K562 (cell line): ENCODE data around the gene P4HB. TPM values are rescaled to one million over a fixed set of nuclear protein-coding genes. Genes with fewer than 3 reads are reported as not detected.
A peak's percentile ranks its signal among the peaks of the same experiment; 100 is the strongest.

Experiments used
- CBFB ChIP-seq: sonication (generic); formaldehyde crosslinking; IDR thresholded peaks from 2 replicates; pipeline ENCODE4 v1.4.0; 2020; ENCODE audit warnings: mild to moderate bottlenecking, missing genetic modification reagents
- COPS2 ChIP-seq: fragments of 450-650 bp; conservative IDR thresholded peaks from 2 replicates; pipeline ENCODE4 v1.6.1; 2016; ENCODE audit warnings: mild to moderate bottlenecking, moderate library complexity
- ELK3 ChIP-seq: fragments of 450-650 bp; formaldehyde crosslinking; IDR thresholded peaks from 2 replicates; pipeline ENCODE4 v1.4.0; 2020; ENCODE audit warnings: mild to moderate bottlenecking
- EP400 ChIP-seq: fragments of 450-650 bp; IDR thresholded peaks from 2 replicates; pipeline ENCODE4 v1.6.1; 2017; ENCODE audit warnings: antibody characterized with exemption, mild to moderate bottlenecking, moderate library complexity
- ETS2 ChIP-seq: IDR thresholded peaks from 2 replicates; pipeline ENCODE4 v1.6.1; 2016; ENCODE audit warnings: borderline replicate concordance, missing genetic modification characterization, mild to moderate bottlenecking, moderate library complexity, missing compliant biosample characterization; ENCODE audit not compliant: poor library complexity, severe bottlenecking
- FUS ChIP-seq: fragments of 200-400 bp; formaldehyde crosslinking; optimal IDR thresholded peaks from 2 replicates; pipeline ENCODE3; 2017; ENCODE audit warnings: low read depth, low read length
- HMGN3 ChIP-seq: IDR thresholded peaks from 2 replicates; pipeline ENCODE4 v1.6.1; 2011; ENCODE audit warnings: borderline replicate concordance, low read depth, mild to moderate bottlenecking, mixed read lengths, low read length; ENCODE audit not compliant: insufficient read length; ENCODE audit errors: extremely low read depth
- HNRNPK ChIP-seq: fragments of 200-400 bp; formaldehyde crosslinking; IDR thresholded peaks from one replicate; pipeline ENCODE4 v1.6.1; 2018; ENCODE audit warnings: mild to moderate bottlenecking, low read depth, low read length; ENCODE audit not compliant: poor library complexity, severe bottlenecking
- HOMEZ ChIP-seq: fragments of 250-450 bp; sonication (Bioruptor Pico); IDR thresholded peaks from 2 replicates; pipeline ENCODE4 v1.4.0; 2020; ENCODE audit warnings: mild to moderate bottlenecking, moderate library complexity
- KDM2B ChIP-seq: fragments of 250-450 bp; sonication (Bioruptor Pico); IDR thresholded peaks from 2 replicates; pipeline ENCODE4 v1.8.0; 2021; ENCODE audit warnings: mild to moderate bottlenecking, moderate library complexity
- KDM4B ChIP-seq, 2 experiments: fragments of 450-650 bp in 1 of 2; sonication (generic) in 1 of 2; IDR thresholded peaks; 2 replicates each; pipeline ENCODE4 v1.6.1; 2016 to 2017; ENCODE audit warnings: borderline replicate concordance in 2 of 2, antibody characterized with exemption in 1 of 2, low read depth in 1 of 2, mild to moderate bottlenecking in 1 of 2
- MAZ ChIP-seq, 2 experiments: fragments of 450-650 bp in 1 of 2; sonication (generic) in 1 of 2; formaldehyde crosslinking; IDR thresholded peaks in 1 of 2; conservative IDR thresholded peaks in 1 of 2; 2 replicates each; pipeline versions ENCODE4 v1.4.0 to v1.5.0; 2020; ENCODE audit warnings: mild to moderate bottlenecking in 1 of 2, missing genetic modification reagents in 1 of 2
- MECOM ChIP-seq: fragments of 250-450 bp; sonication (Bioruptor Pico); IDR thresholded peaks from 2 replicates; pipeline ENCODE4 v1.8.0; 2022; ENCODE audit warnings: inconsistent platforms
- NR2F6 ChIP-seq: fragments of 450-650 bp; formaldehyde crosslinking; IDR thresholded peaks from 2 replicates; pipeline ENCODE4 v1.4.0; 2020; ENCODE audit warnings: mild to moderate bottlenecking
- OTX1 ChIP-seq: fragments of 450-650 bp; formaldehyde crosslinking; IDR thresholded peaks from 2 replicates; pipeline ENCODE4 v1.4.0; 2022; ENCODE audit warnings: mild to moderate bottlenecking
- PHTF2 ChIP-seq: fragments of 250-450 bp; sonication (Bioruptor Pico); IDR thresholded peaks from 2 replicates; pipeline ENCODE4 v1.5.0; 2021; ENCODE audit warnings: mild to moderate bottlenecking
- RBM25 ChIP-seq: fragments of 200-400 bp; formaldehyde crosslinking; IDR thresholded peaks from 2 replicates; pipeline ENCODE4 v1.6.1; 2018; ENCODE audit warnings: low read length, low read depth, moderate library complexity; ENCODE audit not compliant: severe bottlenecking
- RHOXF2B ChIP-seq: fragments of 250-450 bp; sonication (Bioruptor Pico); conservative IDR thresholded peaks from 2 replicates; pipeline ENCODE4 v1.5.1; 2021
- SMARCA4 ChIP-seq: fragments of 450-650 bp; IDR thresholded peaks from 2 replicates; pipeline ENCODE4 v1.6.1; 2016
- SNRNP70 ChIP-seq: fragments of 200-400 bp; formaldehyde crosslinking; optimal IDR thresholded peaks from 2 replicates; pipeline ENCODE3; 2017; ENCODE audit warnings: low read depth, low read length
- XRCC3 ChIP-seq: fragments of 450-650 bp; IDR thresholded peaks from 2 replicates; pipeline ENCODE4 v1.6.1; 2017; ENCODE audit warnings: mild to moderate bottlenecking, moderate library complexity
- YBX1 ChIP-seq: fragments of 450-650 bp; IDR thresholded peaks from 2 replicates; pipeline ENCODE4 v1.7.1; 2016; ENCODE audit warnings: mild to moderate bottlenecking
- ZNF408 ChIP-seq: fragments of 250-450 bp; sonication (Bioruptor Pico); IDR thresholded peaks from 2 replicates; pipeline ENCODE4 v1.4.0; 2020; ENCODE audit warnings: low read depth, mild to moderate bottlenecking, moderate library complexity
- ZNF444 ChIP-seq: fragments of 250-450 bp; sonication (Bioruptor Pico); IDR thresholded peaks from 2 replicates; pipeline ENCODE4 v1.4.0; 2020; ENCODE audit warnings: mild to moderate bottlenecking, moderate library complexity
- ZNF639 ChIP-seq, 2 experiments: fragments of 200-800 bp in 1 of 2; sonication (Bioruptor generic) in 1 of 2; sonication (generic) in 1 of 2; formaldehyde crosslinking in 1 of 2; IDR thresholded peaks in 1 of 2; conservative IDR thresholded peaks in 1 of 2; 2 replicates each; pipeline versions ENCODE4 v1.5.0 to v1.6.1; 2016 to 2020; ENCODE audit warnings: missing compliant biosample characterization in 1 of 2, missing genetic modification characterization in 1 of 2, missing genetic modification reagents in 1 of 2
- polyA plus RNA-seq, 8 experiments: library from polyadenylated mRNA; depleted of rRNA in 4 of 8; stranded (reverse) in 5 of 8; unstranded in 3 of 8; fragments of >200 nt; fragmentation: Nextera tagmentation in 2 of 8; fragmentation: Illumina TruSeq in 1 of 8; extraction: Ambion mirVana in 2 of 8; extraction: Trizol in 1 of 8; gene quantifications; 2 replicates each; pipeline versions ENCODE4 v1.2.1 to v1.2.3, GENCODE V29; 2011 to 2014; ENCODE audit warnings: inconsistent platforms in 1 of 8, missing spikeins in 1 of 8
- total RNA-seq, 7 experiments: library from RNA; depleted of rRNA in 6 of 7; stranded (reverse); fragments of >200 nt in 6 of 7; fragmentation: Illumina TruSeq in 2 of 7; extraction: Trizol in 2 of 7; gene quantifications; 2 replicates each; pipeline versions ENCODE4 v1.2.1 to v1.2.3, GENCODE V29; 2011 to 2021; ENCODE audit warnings: low replicate concordance in 1 of 7

P4HB gene
- total and polyA plus RNA-seq, 9 of the 15 experiments (the other 6 are each of a cell fraction or from before 2014, with no cell fraction given): 4.4 to 645 (median 325) TPM

- TF ChIP-seq NR2F6 (no peak), HMGN3 (peak; percentile 11), SMARCA4 (no peak), EP400 (peak; percentile 44; the same call in 1 of the 2 replicates), PHTF2 (CRISPR knock-in tag) (no peak), MAZ (CRISPR knock-in tag; conservative IDR thresholded peaks at IDR 0.05 in 1 of 2, IDR thresholded peaks at IDR 0.05 in 1 of 2) (peak; percentile 13 to 60; a peak in 2 of 4 replicates), RHOXF2B (no peak), HOMEZ (CRISPR knock-in tag) (no peak), CBFB (CRISPR knock-in tag) (no peak), FUS (no peak), KDM4B (IDR thresholded peaks at IDR 0.05; ENCODE audit: borderline replicate concordance in 2 of 2, low read depth in 1 of 2) (no peak; a peak in 1 of 4 replicates), ZNF408 (CRISPR knock-in tag) (no peak), ETS2 (tag) (no peak), OTX1 (CRISPR knock-in tag) (no peak), KDM2B (CRISPR knock-in tag) (peak; percentile 87; the same call in 1 of the 2 replicates), MECOM (CRISPR knock-in tag) (no peak), XRCC3 (no peak), RBM25 (no peak), ZNF444 (CRISPR knock-in tag) (no peak), HNRNPK (no peak), ELK3 (CRISPR knock-in tag) (no peak), ZNF639 (CRISPR knock-in tag; conservative IDR thresholded peaks at IDR 0.05 in 1 of 2, IDR thresholded peaks at IDR 0.05 in 1 of 2) (peak in 1 of 2 experiments; percentile 20; a peak in 1 of 4 replicates), SNRNP70 (no peak), YBX1 (no peak), COPS2 (no peak)
Measured at GRCh38 chr17:81869221-81870130, 9.1 kb upstream of the P4HB start (continued).
